Right renal pelvis (tissue), 4 donors: ENCODE data around the gene FGGY. TPM values are rescaled to one million over a fixed set of nuclear protein-coding genes. Genes with fewer than 3 reads are reported as not detected.

Source experiments
- DNase-seq, 4 donors: peaks; one replicate each; pipeline ENCODE4 v3.0.0-alpha.2; 2013; ENCODE audit warnings: low read depth in 4 of 4, low spot score in 3 of 4, missing footprints in 1 of 4
- polyA plus RNA-seq, 4 donors: library from polyadenylated mRNA; unstranded; fragments of 120-200 nt; gene quantifications; one replicate each; pipeline ENCODE4 v1.2.1, GENCODE V29; 2013; ENCODE audit not compliant: insufficient read length in 4 of 4

The FGGY gene
- polyA plus RNA-seq, 4 donors = 22.6 to 27.0 (median 24.2) TPM

DNA sequence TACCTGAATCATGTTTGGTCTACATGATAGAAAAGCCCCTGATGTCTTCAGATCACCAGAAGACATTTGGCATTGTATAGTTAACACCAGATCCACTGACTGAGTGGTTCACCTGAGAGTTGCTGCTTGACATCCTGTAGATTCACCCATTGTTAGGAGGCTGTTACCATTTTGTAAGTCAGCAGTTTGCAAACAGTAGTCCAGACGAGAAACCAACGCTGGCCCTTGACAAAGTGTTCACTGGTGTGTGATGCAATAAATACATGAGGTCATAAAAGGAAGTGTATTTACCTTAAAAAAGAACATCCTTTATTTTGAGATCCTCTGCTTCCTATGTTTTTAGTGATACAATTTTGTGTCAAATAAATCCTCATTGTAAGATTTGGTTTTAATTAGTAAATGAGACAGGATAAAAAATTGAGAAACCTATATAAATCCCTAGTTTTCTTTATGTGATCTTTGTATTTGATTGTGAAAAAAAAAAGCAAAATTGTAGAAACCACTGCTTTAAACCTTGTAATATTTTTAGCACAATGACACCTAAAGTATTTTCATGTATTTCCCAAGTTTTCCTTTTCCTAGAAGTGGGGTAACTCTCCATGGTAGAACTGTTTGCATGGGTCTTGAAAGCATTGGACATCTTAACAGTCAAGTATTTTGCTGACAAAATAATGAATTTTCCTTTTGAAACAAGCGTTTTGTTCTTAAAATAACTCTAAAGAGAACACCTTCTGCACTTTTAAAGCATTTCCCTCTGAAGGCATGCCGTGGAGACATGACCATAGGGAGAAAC is 204.3 kb downstream of the FGGY start:
- DNase-seq = no peak

DNA sequence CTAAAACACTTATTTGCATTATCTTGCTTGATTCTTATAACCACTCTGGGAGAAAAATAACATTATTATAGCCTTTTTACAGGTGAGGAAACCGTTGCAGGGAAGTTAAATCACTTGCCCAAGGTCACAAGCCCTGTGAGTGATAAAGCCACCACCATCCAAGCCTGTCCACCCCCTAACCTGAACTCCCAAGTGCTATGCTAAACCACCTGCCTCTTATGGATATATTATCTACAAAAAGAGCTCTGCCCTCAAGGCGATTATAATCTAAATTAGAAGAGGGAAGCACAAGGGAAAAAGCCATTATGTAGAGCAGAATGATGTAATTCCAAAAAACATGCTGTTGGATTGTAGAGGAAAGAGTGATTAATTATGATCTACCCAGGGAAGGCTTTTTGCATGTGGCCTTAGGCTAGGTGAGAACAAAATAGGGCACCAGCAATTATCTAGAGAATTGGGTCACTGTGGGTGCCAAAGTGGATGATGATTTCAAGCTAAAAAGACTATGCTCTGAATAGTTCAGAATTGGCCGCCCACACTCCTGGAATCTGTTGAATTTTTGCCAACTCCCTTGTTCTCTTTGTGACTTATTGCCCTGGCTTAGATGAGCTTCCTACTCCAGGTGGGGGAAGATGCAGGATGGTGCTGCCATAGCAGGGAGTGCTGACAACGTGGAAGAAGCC is 205.3 kb downstream of the FGGY start:
- no peak for DNase-seq

GRCh38 chr1:59504276-59504675 is 207.4 kb downstream of the FGGY start:
- no peak for DNase-seq

DNA sequence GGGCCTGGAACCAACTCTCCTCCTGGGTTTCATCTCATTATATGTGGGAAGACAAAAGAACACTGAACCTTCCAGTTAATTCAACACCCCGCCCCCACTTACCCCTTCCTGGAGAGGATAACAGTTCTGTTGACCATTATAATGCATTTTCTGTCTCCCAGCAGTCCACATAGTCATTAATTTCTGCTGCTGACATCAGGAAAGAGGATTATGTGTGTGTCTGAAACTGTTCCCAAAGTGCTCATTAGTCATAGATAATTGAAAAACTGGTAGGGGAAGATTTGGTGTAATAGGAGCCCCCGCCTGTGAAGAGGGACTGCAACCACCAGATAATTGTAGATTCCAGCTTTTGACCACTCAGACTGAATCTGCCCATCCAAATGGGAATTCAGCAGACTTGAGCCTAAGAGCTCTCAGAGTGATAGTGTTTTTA is 208.7 kb downstream of the FGGY start:
- DNase-seq = no peak

DNA sequence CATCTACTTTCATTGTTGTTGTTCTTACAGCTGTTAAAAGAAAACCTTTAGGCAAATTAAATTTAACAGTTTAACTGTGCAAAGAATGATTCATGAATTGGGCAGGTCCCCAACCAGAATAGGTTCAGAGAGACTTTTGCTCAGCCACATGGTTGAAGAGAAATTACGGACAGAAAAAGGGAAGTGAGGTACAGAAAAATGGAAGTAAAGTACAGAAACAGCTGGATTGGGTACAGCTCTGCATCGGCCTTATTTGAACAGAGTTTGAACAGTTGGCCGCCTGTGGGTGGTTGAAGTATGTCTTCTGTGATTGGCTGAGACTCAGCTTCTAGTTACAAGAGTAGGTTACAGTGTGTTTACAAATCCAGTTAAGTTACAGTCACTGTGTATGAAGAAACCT is 210.1 kb downstream of the FGGY start:
- no peak for DNase-seq

GRCh38 chr1:59509341-59509875 is 212.5 kb downstream of the FGGY start:
- no peak for DNase-seq

DNA sequence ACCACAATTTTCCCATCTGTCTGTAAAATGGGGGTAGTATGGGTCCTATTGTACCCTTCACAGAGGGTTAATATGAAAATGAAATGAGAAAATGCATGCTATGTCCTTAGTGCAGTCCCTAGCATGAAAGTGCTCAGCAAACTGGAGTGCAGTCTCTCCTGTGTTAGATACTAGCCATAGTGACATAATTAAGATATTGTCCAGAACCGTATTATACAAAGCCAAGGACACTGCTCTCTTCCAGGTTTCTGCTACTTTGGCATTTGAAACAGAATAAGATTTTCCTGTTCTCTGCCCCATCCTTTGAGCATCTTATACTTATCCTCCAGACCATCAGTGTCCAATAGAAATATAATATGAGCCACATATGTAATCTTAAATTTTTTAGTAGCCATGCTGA is 213.4 kb downstream of the FGGY start:
- DNase-seq = no peak

GRCh38 chr1:59511476-59512465 is 214.9 kb downstream of the FGGY start:
- no peak for DNase-seq

- no peak for DNase-seq
These were observed 215.8 kb downstream of the FGGY start for GRCh38 chr1:59512702-59513101.

GRCh38 chr1:59514061-59514909 is 217.4 kb downstream of the FGGY start:
- no peak for DNase-seq

DNA sequence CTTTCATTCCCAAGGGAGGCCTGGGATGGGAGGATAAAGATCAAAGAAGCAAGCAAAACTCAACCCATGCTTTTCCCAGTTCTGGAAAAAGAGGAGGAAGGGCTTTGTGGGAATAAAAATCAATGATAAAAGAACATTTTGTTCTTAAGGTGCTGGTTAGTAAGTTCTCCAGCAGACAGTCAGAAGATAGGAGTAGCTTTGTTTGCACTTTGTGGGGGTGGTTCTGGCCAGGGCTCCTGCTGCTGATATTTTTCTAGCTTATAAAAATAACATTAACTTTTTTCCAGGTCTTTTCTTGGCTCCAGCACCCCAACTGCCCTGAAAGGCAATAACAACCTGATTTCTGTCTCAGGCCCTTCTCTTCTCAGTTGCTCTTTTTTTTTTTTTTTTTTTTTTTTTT is 220.0 kb downstream of the FGGY start:
- no peak for DNase-seq

DNA sequence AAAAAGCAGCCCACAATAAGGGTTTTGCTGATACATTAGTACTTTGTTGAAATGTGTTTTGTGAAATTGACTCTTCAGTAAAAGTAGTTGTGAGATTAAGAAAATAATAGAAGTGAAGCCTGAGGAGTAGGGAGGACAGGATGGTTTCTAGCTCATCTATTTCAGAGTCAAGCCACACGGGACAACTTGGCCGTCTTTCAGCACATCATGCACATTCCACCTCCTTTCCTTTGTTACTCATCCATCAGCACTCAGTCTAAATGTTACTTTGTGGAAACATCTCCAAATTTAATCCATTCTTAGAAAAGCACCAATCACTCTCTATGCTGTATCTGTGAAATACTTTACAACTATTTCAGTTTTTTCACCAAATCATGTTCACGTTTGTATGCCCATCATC is 223.3 kb downstream of the FGGY start:
- no peak for DNase-seq

GRCh38 chr1:59520827-59521418 is 224.0 kb downstream of the FGGY start:
- peak in 3 of 4 donors; percentile 43 to 68 (median 57) for DNase-seq

GRCh38 chr1:59521456-59521855 is 224.6 kb downstream of the FGGY start:
- DNase-seq = no peak

DNA sequence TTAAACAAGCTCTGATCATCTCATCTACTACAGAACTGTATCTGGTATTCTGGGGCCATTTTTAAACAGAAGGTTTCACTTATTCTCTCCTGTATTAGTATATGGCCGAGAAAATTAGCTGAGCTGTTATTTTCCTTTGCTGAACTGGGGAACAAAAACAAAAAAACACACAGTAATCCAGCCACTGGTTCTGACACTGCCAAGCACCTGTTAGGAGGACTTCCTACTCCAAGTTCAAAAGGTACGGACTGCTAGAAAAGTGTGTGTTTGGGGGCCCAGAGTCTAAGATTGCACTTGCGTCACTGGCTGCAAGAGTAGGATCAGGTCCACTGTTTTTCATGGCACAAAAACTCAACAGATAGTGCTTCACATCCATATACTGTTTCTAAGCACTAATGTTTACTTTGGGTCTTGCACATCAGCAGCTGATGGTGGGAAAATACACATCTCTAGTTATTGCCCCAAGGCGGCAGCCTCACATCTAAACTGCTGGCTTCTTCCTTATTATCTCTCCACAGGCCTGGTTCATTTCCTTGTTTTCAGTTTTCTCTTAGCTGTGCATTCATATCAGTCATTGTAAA is 226.1 kb downstream of the FGGY start:
- no peak for DNase-seq

GRCh38 chr1:59523745-59524450 is 227.0 kb downstream of the FGGY start:
- DNase-seq = no peak

DNA sequence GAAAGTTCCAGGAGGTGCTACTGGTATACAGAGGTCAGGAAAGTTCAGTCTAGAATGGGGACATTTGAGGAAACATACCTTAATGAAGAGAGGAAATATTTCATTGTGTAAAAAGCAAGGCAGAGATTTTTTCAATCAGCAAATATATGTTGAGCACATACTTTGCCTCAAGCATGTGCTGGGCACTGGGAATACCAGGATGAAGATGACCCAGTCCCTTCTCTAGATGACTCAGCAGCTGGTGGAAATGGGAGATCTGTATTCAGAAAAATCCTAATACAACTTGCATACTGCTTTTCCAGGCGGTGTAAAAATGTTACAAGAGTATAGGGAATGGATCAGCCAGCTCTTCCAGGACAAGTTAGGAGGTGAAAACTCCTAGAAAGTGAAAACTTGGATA is 229.3 kb downstream of the FGGY start:
- DNase-seq = no peak

- no peak for DNase-seq
These were observed 231.6 kb downstream of the FGGY start for GRCh38 chr1:59528471-59528870.
